Vagina (tissue), 2 donors: ENCODE data around the gene ASAH2B. TPM values are rescaled to one million over a fixed set of nuclear protein-coding genes. Genes with fewer than 3 reads are reported as not detected.

Source experiments
- DNase-seq, 2 donors: peaks; one replicate each; pipeline ENCODE4 v3.0.0-alpha.2; 2017; ENCODE audit errors: extremely low spot score in 2 of 2
- H3K27ac ChIP-seq: fragments of 200-600 bp; sonication (generic); one replicate; pipeline ENCODE4 v1.5.1; 2019
- H3K27me3 ChIP-seq: fragments of 200-600 bp; sonication (generic); one replicate; pipeline ENCODE4 v1.5.1; 2019
- H3K36me3 ChIP-seq, 2 donors: fragments of 200-600 bp; sonication (generic); one replicate each; pipeline ENCODE4 v1.5.1; 2017 to 2019
- H3K4me1 ChIP-seq: fragments of 200-600 bp; sonication (generic); one replicate; pipeline ENCODE4 v1.5.1; 2019
- H3K4me3 ChIP-seq, 2 donors: fragments of 200-600 bp; sonication (generic); 1 replicate in 1 of 2; 2 replicates in 1 of 2; pipeline ENCODE4 v1.5.1; 2016 to 2019
- H3K9me3 ChIP-seq: fragments of 200-600 bp; sonication (generic); one replicate; pipeline ENCODE4 v1.5.1; 2019
- POLR2A ChIP-seq, 2 donors: fragments of 450-650 bp; IDR thresholded peaks; one replicate each; pipeline ENCODE4 v1.6.1; 2017; ENCODE audit warnings: antibody characterized with exemption in 2 of 2, mild to moderate bottlenecking in 2 of 2, moderate library complexity in 2 of 2
- POLR2AphosphoS5 ChIP-seq, 2 donors: sonication (generic); formaldehyde crosslinking; IDR thresholded peaks; one replicate each; pipeline ENCODE4 v1.9.0; 2017; ENCODE audit warnings: antibody characterized with exemption in 2 of 2, mild to moderate bottlenecking in 2 of 2, low read depth in 1 of 2; ENCODE audit not compliant: insufficient read depth in 1 of 2
- intact Hi-C: fragments of 100-400 bp; cut with DNase I; formaldehyde crosslinking; loops from one replicate; pipeline ENCODE4 v1.15.1; 2023
- total RNA-seq: library from RNA; depleted of rRNA; stranded (reverse); fragments of >200 nt; gene quantifications from one replicate; pipeline ENCODE4 v1.2.3, GENCODE V29; 2016
- TF ChIP-seq, protein P1 (sequence below), 3 experiments: fragments of 450-650 bp in 2 of 3; fragments of 200-600 bp in 1 of 3; sonication (generic) in 1 of 3; IDR thresholded peaks; one replicate each; pipeline ENCODE4 v1.5.1; 2017 to 2019; ENCODE audit warnings: antibody characterized with exemption in 3 of 3, mild to moderate bottlenecking in 2 of 3, moderate library complexity in 2 of 3

Gene ASAH2B
- total RNA-seq, 1 donor from 2014 or later = 0.74 TPM

DNA sequence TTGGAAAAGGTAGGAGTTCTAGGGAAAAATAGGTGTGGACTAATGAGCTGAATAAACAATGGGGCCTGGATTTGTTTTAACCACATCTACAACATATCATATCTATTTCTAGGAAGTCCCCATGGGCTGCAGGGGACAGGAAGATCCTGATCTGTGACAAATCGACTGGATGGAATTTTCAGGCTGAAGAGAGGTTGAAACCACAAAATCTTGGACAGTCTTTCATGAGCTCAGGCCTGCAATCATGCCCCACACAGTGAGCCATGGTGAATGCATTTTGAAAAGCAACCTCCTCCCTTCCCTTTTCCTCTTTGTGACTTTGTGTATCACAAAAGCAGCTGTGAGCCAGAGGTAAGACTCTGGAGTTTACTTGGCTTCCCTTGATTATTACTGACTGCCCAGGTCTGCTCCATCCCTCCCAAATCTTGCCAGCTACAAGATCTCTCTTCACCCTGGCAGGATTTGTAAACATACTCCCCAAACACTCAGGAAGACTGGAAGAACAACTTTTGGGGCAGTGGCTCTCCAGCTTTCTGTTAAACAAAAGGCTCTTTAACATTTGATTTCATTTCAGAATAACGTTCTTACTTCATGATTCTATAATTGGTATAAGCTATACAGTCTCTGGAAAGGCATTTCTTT, 66.4 kb downstream of the ASAH2B start:
- Histone ChIP-seq H3K36me3 (no peaks in the 10 kb centered on the region), H3K4me1 (no peaks in the 10 kb centered on the region), H3K4me3 (no peak overlapping the region), H3K9me3 (no peaks in the 10 kb centered on the region), H3K27me3 (no peaks in the 10 kb centered on the region), H3K27ac (no peak overlapping the region)
- intact Hi-C loops = no loop called here
- TF ChIP-seq POLR2A (IDR thresholded peaks at IDR 0.05) = no peak
- TF ChIP-seq, protein P1, sequence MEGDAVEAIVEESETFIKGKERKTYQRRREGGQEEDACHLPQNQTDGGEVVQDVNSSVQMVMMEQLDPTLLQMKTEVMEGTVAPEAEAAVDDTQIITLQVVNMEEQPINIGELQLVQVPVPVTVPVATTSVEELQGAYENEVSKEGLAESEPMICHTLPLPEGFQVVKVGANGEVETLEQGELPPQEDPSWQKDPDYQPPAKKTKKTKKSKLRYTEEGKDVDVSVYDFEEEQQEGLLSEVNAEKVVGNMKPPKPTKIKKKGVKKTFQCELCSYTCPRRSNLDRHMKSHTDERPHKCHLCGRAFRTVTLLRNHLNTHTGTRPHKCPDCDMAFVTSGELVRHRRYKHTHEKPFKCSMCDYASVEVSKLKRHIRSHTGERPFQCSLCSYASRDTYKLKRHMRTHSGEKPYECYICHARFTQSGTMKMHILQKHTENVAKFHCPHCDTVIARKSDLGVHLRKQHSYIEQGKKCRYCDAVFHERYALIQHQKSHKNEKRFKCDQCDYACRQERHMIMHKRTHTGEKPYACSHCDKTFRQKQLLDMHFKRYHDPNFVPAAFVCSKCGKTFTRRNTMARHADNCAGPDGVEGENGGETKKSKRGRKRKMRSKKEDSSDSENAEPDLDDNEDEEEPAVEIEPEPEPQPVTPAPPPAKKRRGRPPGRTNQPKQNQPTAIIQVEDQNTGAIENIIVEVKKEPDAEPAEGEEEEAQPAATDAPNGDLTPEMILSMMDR (IDR thresholded peaks at IDR 0.05) = no peak
- TF ChIP-seq POLR2AphosphoS5 (IDR thresholded peaks at IDR 0.05; ENCODE audit: insufficient read depth in 1 of 2, low read depth in 1 of 2) = no peak
- no peak for DNase-seq

DNA sequence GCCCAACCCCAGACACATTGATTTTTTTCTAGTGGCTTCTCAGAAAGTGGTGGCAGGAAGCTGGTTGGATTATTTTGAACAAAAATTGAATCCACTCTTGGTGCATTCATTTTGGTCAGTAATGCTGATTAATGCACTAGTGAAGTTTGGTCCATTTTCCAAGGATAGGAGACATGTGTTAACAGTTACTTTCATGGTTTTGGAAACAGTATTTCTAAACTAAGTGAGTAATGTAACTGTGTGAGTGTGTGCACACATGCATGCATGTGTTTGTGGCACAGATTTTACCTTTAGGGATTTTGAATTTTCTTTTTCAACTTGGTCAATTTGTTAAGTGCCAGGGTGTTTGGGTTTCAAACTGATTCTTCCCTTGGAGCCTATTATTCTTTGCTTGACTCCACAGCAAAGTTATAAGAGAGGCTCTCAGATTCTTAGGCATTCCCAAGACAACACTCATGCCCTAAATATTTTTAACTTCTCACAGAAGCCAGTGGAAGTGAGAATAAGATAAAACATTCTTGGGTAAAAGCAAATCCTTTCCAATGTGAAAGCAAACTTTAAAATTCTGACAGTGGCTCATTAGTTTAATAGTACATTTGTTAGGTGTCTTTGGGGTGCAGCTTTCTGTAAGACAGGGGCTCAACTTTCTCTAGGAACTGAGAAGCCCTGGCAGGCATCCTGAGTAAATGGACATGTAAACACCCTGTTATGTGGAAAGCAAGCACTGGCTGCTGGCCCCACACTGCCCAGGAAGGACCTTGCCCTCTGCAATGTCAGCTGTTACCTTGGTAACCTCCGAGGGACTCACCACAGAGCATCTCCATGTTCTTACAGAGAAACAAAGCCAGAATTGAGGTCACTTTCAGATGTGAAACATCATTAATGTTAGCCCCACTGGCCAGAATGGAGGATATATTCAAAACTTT, 68.4 kb downstream of the ASAH2B start:
- Histone ChIP-seq H3K36me3 (no peaks in the 10 kb centered on the region), H3K9me3 (no peaks in the 10 kb centered on the region), H3K27ac (no peak overlapping the region), H3K4me3 (no peak overlapping the region), H3K27me3 (no peaks in the 10 kb centered on the region), H3K4me1 (no peaks in the 10 kb centered on the region)
- DNase-seq = no peak
- intact Hi-C loops = no loop called here
- TF ChIP-seq POLR2AphosphoS5 (IDR thresholded peaks at IDR 0.05; ENCODE audit: insufficient read depth in 1 of 2, low read depth in 1 of 2) = no peak
- no peak for TF ChIP-seq POLR2A (IDR thresholded peaks at IDR 0.05)
- TF ChIP-seq, protein P1 (IDR thresholded peaks at IDR 0.05) = no peak

Other genes with a start within 250 kb of the ASAH2B start
- 93.8 TPM for gene SGMS1, start 116.0 kb upstream of the ASAH2B start, total RNA-seq
- gene A1CF, start 145.7 kb downstream of the ASAH2B start, total RNA-seq = not detected